SU-DHL-6 (cell line): ENCODE data around the gene SERP1.

ENCODE experiments used
- H2AFZ ChIP-seq: fragments of 200-600 bp; sonication (generic); 2 replicates; pipeline ENCODE4 v1.6.1; 2014; ENCODE audit warnings: low read depth, mild to moderate bottlenecking, moderate library complexity, mixed read lengths, antibody characterized with exemption, low read length; ENCODE audit not compliant: severe bottlenecking
- H3F3A ChIP-seq: fragments of 200-600 bp; shearing (Covaris generic); 2 replicates; pipeline ENCODE4 v1.6.0; 2016; ENCODE audit warnings: antibody characterized with exemption, mild to moderate bottlenecking; ENCODE audit not compliant: insufficient read depth
- H3K27ac ChIP-seq: fragments of 200-600 bp; sonication (generic); 2 replicates; pipeline ENCODE4 v1.5.1; 2016; ENCODE audit warnings: low read depth, mild to moderate bottlenecking, low read length, moderate library complexity, mixed read lengths
- H3K27me3 ChIP-seq: fragments of 200-600 bp; sonication (generic), shearing (Covaris generic); 2 replicates; pipeline ENCODE4 v1.6.0; 2014; ENCODE audit warnings: mild to moderate bottlenecking, low read length
- H3K36me3 ChIP-seq: fragments of 200-600 bp; sonication (generic); 2 replicates; pipeline ENCODE4 v1.6.1; 2014; ENCODE audit warnings: mild to moderate bottlenecking, low read length, mixed read lengths
- H3K4me2 ChIP-seq: fragments of 300-600, 200-600 bp; shearing (Covaris generic), sonication (generic); 2 replicates; pipeline ENCODE4 v1.6.0; 2014; ENCODE audit warnings: low read length, low read depth, mild to moderate bottlenecking; ENCODE audit not compliant: poor library complexity, severe bottlenecking
- H3K4me3 ChIP-seq: fragments of 200-600 bp; sonication (generic); 2 replicates; pipeline ENCODE4 v1.5.1; 2014; ENCODE audit warnings: antibody characterized with exemption, low read length, mild to moderate bottlenecking, mixed read lengths; ENCODE audit not compliant: insufficient read depth, poor library complexity, severe bottlenecking
- H3K79me2 ChIP-seq: fragments of 200-600 bp; sonication (generic); 2 replicates; pipeline ENCODE4 v1.6.1; 2014; ENCODE audit warnings: mild to moderate bottlenecking, low read length, moderate library complexity; ENCODE audit not compliant: insufficient read depth
- H3K9ac ChIP-seq: fragments of 200-600 bp; sonication (generic); 2 replicates; pipeline ENCODE4 v1.7.0; 2014; ENCODE audit warnings: mild to moderate bottlenecking, low read length
- H3K9me2 ChIP-seq: fragments of 200-600 bp; sonication (generic); replicated peaks from 2 replicates; pipeline ENCODE4 v1.6.1; 2014; ENCODE audit warnings: low read length; ENCODE audit not compliant: insufficient read depth
- H3K9me3 ChIP-seq: fragments of 200-600 bp; sonication (generic); 2 replicates; pipeline ENCODE4 v1.6.1; 2014; ENCODE audit warnings: low read length, mixed read lengths; ENCODE audit not compliant: insufficient read depth
- H4K20me1 ChIP-seq: fragments of 200-600 bp; sonication (generic); 2 replicates; pipeline ENCODE4 v1.6.1; 2014; ENCODE audit warnings: low read depth, mild to moderate bottlenecking, antibody characterized with exemption, low read length, moderate library complexity, mixed read lengths
- CTCF ChIP-seq: fragments of 200-600 bp; sonication (generic); IDR thresholded peaks from one replicate; pipeline ENCODE4 v1.5.1; 2017; ENCODE audit warnings: antibody characterized with exemption, mild to moderate bottlenecking, low read length, moderate library complexity; ENCODE audit not compliant: insufficient read depth, poor library complexity, severe bottlenecking
- EZH2phosphoT487 ChIP-seq: fragments of 200-600 bp; sonication (generic), shearing (Covaris generic); conservative IDR thresholded peaks from 2 replicates; pipeline ENCODE4 v1.6.1; 2018; ENCODE audit warnings: mild to moderate bottlenecking, antibody characterized with exemption, low read length, moderate library complexity, mixed read lengths

SERP1 gene

DNA sequence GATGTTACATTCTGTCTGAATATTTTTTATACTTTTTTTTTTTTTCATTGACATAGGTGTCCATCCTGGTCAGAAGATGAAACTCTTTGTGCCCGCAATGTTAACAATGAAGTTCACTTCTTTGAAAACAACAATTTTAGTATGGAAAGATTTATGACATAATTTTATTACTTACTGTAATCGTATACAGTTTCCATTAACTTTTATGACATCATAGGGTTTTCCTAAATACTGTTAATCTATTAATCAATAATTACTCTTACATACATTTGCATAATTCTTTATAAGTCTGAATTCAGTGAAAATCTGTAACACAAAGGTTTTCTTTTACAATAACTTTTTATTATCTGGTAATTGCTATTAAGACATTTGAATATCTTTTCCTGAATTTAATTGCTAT is 17.9 kb upstream of the SERP1 start:
- Histone ChIP-seq H3F3A (peaks cover 29% of the 10 kb centered on the region), H4K20me1 (peaks cover 18% of the 10 kb centered on the region; the same call in 1 of the 2 replicates), H3K27ac (no peak overlapping the region), H3K9me2 (no peaks in the 10 kb centered on the region), H2AFZ (no peak overlapping the region), H3K9ac (no peak overlapping the region), H3K27me3 (no peaks in the 10 kb centered on the region), H3K36me3 (peaks cover 65% of the 10 kb centered on the region), H3K79me2 (peaks cover 16% of the 10 kb centered on the region), H3K9me3 (no peaks in the 10 kb centered on the region), H3K4me2 (no peak overlapping the region), H3K4me3 (no peak overlapping the region)
- TF ChIP-seq CTCF (no peak), EZH2phosphoT487 (no peak)

- Histone ChIP-seq H4K20me1 (peaks cover 23% of the 10 kb centered on the region; the same call in 1 of the 2 replicates), H3K9ac (no peak overlapping the region), H3K9me3 (no peaks in the 10 kb centered on the region), H2AFZ (no peak overlapping the region), H3F3A (peaks cover 21% of the 10 kb centered on the region; the same call in 1 of the 2 replicates), H3K27me3 (no peaks in the 10 kb centered on the region), H3K36me3 (peaks cover 31% of the 10 kb centered on the region), H3K4me3 (no peak overlapping the region), H3K27ac (no peak overlapping the region), H3K4me2 (no peak overlapping the region), H3K9me2 (no peaks in the 10 kb centered on the region), H3K79me2 (peaks cover 77% of the 10 kb centered on the region)
- TF ChIP-seq CTCF, result no peak
- TF ChIP-seq EZH2phosphoT487, result no peak
Measured at GRCh38 chr3:150557725-150558124, 11.4 kb upstream of the SERP1 start.

GRCh38 chr3:150556792-150557191 is 10.5 kb upstream of the SERP1 start:
- no peak for TF ChIP-seq CTCF
- TF ChIP-seq EZH2phosphoT487, result no peak
- Histone ChIP-seq H3K4me2 (no peak overlapping the region), H3K27ac (no peak overlapping the region), H3K36me3 (peaks cover 37% of the 10 kb centered on the region), H3K27me3 (no peaks in the 10 kb centered on the region), H3F3A (peaks cover 18% of the 10 kb centered on the region; the same call in 1 of the 2 replicates), H3K9me2 (no peaks in the 10 kb centered on the region), H3K9me3 (no peaks in the 10 kb centered on the region), H3K9ac (no peak overlapping the region), H3K4me3 (no peak overlapping the region), H2AFZ (no peak overlapping the region), H4K20me1 (peaks cover 20% of the 10 kb centered on the region; the same call in 1 of the 2 replicates), H3K79me2 (peaks cover 86% of the 10 kb centered on the region)
